Stimulated activated CD4-positive, alpha-beta T cell treated with anti-CD3 and anti-CD28 coated beads, TNF-alpha, amount 100 ng/mL, for 48 hours (primary cell): Measurements from ENCODE around the gene ADCYAP1R1.

Experiments used
- DNase-seq, 3 donors: peaks; one replicate each; pipeline ENCODE4 v3.0.0-alpha.2; 2020; ENCODE audit warnings: low read depth in 3 of 3

Gene ADCYAP1R1

DNA sequence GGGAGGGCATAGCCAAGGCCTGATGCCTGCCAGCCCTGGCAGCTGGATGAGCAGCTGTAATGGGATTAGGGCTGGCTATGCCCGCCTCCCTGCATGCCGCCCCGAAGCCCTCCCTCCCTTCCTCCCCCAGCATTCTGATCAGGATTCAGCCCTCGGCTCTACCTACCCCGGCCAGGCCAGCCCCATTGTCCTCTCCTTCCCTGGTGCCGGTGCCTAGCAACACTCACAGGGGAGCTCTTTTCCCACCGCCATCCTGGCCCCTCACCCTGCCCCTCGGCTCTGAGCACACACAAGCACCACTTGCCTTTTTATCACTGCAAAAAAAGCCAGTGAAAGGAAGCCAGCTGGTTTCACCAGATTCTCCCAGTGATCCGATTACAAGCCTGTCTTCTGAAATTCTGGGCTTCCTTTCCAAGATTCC lies 9.0 kb upstream of the ADCYAP1R1 start:
- no peak for DNase-seq

GRCh38 chr7:31044529-31044928 lies 7.6 kb upstream of the ADCYAP1R1 start:
- DNase-seq = no peak

GRCh38 chr7:31046723-31047122 lies 5.4 kb upstream of the ADCYAP1R1 start:
- no peak for DNase-seq

DNA sequence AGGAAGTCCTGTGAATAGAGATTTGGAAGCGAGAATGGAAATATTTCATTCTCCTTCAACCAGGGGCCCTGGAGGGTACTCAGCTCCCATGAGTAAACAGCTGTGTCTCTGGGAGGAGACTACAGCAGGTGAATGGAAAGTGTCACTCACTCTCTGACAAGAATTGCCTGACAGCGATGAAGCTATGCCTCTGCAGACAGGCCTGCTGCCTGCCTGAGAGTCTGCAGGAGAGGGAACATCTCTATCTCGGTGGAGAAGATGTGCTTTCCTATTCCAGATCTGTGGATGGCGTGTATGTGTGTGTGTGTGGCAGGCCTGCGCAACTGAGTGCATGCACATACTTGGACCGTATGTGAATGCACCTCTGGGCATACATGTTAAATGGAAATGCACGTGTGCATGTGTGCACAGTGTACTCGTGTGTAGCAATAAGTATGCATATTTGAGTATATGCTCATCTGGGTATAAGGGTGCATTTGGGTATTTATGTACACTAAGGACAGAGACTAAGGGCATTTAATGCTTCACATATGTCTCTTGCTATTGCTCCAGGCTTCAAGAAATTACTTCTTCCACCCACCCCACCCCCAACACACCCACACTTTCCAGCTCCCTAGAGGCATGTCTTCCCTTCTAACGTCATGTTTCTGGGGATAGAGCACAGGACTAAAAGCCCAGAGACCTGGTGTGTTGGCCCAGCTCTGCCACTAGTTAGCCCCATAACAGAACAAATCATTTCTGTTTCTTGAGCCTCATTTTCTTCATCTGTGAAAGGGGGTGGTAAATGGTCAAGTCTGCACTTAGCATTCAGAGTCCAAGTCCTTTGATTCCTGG lies 4.6 kb upstream of the ADCYAP1R1 start:
- no peak for DNase-seq

DNA sequence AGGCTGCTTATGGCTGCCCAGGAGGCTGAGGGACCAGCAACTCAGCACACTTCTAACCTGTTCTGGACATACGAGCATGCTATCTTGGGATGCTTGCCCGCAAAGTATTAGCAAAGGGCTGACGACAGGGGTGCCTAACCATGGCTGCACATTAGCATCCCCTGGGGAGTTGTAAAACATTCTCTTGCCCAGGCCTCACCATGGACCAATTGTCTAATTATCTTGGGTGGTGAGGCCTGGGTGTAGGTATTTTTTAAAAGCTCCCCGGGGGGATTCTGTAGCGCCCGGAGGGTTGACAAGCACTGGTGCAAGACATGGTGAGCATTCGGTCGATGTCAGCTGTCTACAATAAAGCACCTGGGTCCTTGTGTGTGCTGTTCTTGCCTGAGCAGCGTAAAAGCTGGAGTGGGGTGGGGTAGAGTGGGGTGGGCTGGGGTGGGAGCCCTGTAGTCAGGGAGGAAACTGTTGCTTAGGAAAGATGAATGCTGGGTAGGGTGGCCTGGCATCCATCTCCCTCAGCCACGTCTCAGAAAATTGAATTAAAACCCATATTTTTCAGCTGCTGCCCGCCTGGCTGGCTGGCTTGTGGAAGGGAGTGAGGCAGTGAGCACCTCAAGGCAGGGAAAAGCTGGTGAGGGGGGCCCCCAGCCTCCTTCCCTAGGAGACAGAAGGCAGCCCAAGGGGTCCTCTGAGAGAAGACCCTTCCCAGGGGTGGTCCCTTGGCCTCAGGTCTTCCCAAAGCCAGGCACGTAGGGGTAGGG lies 2.9 kb upstream of the ADCYAP1R1 start:
- DNase-seq = no peak

DNA sequence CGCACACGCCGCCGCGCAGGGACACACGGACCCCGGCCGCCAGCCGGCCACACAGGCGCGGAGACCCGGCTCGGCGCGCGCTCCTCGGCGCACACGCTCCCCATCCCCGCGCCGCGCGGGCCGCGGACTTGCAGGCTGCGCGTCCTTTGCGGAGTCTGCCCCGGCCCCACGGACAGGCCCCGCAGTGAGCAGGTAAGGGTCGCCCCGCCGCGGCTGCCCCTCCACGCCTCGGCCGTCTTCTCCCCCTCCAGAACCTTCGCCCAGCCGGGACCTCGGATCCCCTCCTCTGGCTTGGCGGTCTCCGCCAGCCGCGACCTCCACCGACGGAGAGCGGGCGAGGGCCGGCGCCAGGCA lies 356 bp downstream of the ADCYAP1R1 start:
- no peak for DNase-seq

DNA sequence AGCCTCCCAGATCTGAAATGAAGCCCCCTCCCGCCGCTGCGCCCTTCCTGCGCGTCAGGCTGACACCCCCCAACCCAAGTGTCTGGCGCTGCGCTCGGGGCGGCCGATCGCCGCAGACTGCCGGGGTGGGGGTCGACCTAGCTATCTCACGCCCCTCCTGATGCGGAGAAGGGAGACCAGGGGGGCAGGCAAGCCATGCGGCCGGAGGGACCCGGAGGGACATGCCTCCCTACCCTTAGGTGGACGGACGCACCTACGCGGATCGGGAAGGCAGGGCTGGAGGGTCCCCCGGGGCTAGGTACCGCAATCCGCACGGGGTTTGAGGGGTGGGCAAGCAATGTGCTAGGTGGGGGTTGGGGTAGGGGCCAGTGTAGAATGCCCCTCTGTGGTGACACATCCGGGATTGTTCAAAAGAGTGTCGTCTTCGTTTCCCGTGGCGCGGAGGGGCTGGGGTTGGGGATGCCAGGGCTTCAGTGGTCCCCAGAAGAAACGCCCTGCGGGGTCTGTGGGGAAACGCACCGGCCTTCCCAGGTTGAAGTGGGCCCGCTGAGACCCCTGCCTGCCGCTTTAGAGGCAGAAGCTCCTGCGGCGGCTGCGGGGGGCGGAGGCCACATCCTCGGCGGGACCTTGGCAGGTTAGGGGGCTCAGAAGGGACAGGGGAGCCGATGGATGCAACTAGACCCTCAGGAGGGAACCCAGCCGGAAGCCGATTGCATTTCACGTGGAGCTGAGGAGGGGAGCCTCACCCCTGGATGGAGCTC lies 913 bp downstream of the ADCYAP1R1 start:
- no peak for DNase-seq

DNA sequence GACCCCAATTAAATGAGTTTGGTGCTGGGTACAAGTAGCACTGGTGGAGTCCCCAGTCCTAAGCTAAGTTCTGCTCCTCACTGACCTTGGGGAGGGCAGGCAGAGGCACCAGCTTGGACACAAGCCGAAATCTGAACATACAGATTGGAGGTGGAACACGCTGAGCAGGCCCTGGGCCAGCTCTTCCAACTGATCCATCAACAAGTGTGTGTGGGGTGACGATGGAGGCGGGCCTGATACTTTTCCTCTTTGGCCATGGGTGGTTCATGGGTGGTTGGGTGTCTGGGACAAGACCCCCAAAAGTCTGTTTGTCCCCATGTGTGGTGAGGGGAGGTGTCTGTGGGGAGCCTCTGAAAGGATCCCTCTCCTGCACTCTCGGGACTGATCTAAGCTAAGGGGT lies 1.9 kb downstream of the ADCYAP1R1 start:
- no peak for DNase-seq

GRCh38 chr7:31054608-31055278 lies 2.6 kb downstream of the ADCYAP1R1 start:
- DNase-seq = no peak

- DNase-seq = no peak
Measured at GRCh38 chr7:31055471-31055870, 3.4 kb downstream of the ADCYAP1R1 start.

DNA sequence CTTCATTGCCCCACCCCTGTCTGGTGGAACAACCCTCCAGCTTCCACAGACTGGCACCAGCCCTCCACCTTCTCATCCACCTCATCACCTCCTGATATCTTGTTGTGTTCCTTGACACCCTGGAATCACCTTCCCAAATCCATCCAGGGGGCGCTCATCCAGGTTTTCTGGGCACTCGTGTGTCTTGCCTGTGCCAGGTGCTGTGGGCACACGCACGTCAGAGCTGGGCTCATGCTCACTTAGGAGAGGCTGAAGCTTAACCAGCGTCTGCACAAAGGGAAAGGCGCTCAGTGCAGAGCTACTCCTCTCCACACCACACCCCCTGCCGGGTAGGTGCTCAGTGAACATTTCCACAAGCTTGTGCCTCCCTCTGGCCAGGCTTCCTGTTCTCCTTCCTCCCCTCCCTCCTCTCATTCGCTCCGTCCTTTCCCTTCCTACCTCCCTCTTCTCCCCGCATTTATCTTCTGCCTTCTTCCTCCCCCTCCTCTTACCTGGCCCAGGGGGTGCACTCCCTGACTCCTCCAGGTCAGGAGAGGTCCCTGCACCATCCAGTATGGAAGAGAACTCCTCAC lies 4.8 kb downstream of the ADCYAP1R1 start:
- no peak for DNase-seq

- DNase-seq = no peak
Measured at GRCh38 chr7:31058122-31058521, 6.0 kb downstream of the ADCYAP1R1 start.

GRCh38 chr7:31058688-31059087 lies 6.6 kb downstream of the ADCYAP1R1 start:
- no peak for DNase-seq

DNA sequence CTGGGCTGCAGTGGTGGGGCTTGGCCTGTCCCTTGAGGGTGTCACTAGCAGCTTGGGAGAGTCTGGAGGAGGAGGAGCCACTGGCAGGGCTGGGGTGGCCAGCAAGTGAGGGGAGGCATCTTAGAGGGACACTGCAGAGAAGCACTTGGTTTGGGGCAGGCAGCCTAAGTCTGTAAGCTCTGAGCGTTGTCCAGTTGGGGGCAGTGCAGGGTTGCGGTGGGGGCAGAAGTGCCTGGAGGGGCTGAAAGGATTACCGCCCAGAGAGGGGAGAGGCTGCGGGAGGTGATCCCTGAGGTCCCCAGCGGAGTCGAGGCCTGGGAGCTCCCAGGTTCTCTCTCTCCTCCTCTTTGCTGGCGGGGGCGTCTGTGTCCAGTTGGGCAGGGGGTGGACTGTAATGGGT lies 7.4 kb downstream of the ADCYAP1R1 start:
- no peak for DNase-seq

DNA sequence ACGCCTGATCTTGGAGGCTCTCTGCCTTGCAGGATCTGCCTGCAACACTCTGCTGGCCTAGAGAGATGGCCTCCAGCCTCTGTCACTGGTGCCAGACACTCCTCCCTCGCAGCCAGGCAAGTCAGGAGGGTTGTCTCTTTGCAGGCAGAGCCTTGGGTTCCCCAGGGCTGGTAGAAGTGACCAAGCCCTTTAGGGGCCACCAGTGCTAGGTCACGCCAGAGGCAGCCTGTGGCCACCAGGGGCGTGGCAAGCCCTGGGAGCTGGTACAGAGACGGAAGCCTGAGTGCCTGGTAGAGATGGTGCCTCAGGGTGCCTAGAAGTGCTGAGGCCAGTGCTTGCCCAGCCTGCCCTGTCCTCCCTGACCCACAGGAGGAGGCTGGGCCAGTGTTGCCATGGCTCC lies 9.1 kb downstream of the ADCYAP1R1 start:
- DNase-seq = no peak

GRCh38 chr7:31062746-31063435 lies 10.8 kb downstream of the ADCYAP1R1 start:
- DNase-seq = no peak

DNA sequence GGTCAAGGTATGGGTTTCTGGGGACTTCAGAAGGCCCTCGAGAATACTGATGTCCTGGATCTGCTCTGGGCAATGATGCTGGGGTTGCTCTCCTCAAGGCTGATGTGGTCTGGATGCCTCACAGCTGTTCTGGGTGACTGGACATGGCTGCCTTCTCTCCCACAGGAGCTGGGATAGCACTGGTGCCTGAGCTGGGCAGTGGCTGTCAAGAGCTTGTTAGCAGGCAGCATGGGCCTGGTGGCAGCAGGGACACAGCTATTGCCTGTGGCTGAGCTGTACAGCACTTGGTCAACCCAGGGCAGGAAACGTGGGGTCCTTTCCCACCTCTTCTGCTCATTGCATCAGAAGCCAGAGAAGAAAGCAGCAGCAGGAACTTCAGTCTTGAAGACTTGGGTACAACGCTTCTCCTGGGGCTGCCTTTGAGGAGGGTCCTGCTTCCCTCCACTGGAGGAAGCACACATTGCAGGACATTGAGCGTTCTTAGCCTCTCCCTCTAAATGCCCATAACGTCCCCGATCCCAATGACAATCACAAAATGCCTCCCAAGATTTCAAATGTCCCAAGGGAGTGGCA lies 13.0 kb downstream of the ADCYAP1R1 start:
- DNase-seq = no peak

GRCh38 chr7:31065840-31066239 lies 13.7 kb downstream of the ADCYAP1R1 start:
- no peak for DNase-seq

- DNase-seq = no peak
Measured at GRCh38 chr7:31066516-31067130, 14.5 kb downstream of the ADCYAP1R1 start.

DNA sequence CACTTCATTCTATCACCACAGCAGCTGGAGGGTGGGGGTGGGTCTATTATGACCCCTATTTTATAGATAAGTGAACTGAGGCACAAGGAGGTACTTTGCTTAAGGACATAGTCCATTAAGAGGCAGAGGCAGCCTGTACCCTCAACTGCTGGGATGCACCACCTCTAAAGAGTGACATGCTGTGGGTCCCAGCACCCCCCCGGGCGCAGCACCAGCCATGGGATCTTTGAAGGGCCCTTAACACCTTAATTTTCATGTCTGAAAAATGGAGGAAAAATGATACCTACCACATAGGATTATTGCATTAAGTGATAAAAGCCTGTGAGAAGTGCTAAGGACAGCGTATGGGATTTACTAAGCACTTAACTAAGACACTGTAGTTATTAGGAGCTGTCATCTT lies 15.4 kb downstream of the ADCYAP1R1 start:
- DNase-seq = no peak
